GM18502 (cell line): ENCODE results near the gene VWA5B2.
A peak's percentile ranks its signal among the peaks of the same experiment; 100 is the strongest.

Experiments
- ATAC-seq: cut with Tn5 transposase; IDR thresholded peaks from one replicate; pipeline ENCODE4 v1.9.1; 2021; ENCODE audit warnings: mild to moderate bottlenecking; ENCODE audit not compliant: unreplicated experiment, poor library complexity

The VWA5B2 gene

GRCh38 chr3:184222521-184222920 lies 6.9 kb upstream of the VWA5B2 start:
- no peak for ATAC-seq

- no peak for ATAC-seq
Measured at GRCh38 chr3:184223946-184224345, 5.4 kb upstream of the VWA5B2 start.

DNA sequence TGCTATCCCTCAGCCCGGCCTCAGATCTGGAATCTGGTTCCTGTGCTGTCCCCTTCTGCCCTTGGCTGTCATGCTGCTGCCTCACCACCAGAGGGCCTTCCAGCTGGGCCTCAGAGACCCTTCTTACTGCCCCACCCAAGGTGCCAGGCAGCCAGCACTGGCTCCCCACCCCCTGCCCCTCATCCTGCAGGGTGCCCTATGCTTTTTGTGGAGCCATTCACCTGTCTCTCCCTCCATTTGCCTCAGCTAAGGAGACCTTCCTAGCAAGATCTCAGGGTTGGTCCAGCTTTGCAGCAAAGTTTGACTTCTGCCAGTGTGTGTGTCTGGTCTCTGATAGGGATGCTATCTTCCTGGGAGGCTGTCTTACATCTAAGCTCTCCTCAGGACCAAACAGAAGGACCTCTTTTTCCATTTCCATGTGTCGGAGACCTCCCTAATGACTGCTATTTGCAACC lies 1.9 kb upstream of the VWA5B2 start:
- ATAC-seq: no peak

DNA sequence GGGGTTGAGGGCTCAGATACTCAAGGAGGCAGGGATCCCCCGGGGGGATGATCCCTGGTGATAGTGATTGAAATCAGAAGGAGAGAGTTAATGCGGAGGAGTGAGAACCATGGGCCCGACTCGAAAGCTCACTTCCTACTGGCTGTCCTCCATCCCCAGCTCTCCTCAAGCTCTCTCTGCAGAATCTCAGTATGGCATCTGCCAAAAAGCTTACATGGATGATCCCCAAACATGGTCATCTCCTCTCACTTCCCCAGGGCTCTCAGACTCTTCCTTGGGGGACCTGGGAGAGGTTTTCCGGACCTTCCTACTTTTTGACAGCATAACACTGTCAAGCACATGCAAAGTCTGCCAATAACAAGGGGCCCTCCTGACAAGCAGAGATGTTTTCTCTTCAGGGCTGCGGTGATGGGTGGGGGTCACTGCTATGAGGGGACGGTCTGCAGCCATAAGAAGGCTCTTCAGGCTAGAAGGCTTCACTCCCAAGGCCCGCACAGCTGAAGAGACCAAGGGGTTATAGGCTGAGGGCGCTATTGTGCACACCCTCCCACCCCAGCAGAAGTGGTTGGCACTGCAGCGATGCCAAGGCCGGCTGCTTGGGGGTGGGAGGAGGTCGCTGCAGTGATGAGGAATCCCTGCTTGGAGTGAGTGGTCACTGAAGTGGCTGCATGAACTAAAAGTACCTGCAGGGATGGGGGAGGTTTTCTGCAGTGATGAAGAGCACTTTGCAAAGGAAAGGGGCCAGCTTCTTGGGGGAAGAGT lies 828 bp upstream of the VWA5B2 start:
- ATAC-seq: no peak

- peak; percentile 4 for ATAC-seq
Measured at GRCh38 chr3:184230081-184230602, 757 bp downstream of the VWA5B2 start.

GRCh38 chr3:184230603-184231528 lies 1.5 kb downstream of the VWA5B2 start:
- no peak for ATAC-seq

DNA sequence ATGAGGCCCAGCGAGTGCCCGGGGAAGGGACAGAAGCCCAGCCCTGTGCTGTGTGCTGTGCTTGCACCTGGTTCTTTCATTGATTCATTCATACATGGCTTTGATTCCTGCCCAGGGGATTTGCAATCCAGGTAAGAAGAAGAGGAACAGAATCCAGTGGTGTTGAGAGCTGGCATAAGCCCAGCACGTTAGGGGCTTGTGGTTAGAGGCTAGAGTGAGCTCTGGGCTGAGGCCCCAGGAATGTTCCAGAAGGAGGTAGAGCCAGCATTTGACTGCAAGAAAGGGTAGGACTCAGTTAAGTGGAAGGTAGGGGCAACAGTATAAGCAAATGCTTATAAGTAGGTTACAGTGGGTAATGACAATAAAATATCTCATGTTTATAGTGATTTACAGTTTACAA lies 2.3 kb downstream of the VWA5B2 start:
- ATAC-seq: no peak

- ATAC-seq: no peak
Measured at GRCh38 chr3:184233127-184233843, 3.9 kb downstream of the VWA5B2 start.

- ATAC-seq: no peak
Measured at GRCh38 chr3:184234224-184234623, 4.8 kb downstream of the VWA5B2 start.

DNA sequence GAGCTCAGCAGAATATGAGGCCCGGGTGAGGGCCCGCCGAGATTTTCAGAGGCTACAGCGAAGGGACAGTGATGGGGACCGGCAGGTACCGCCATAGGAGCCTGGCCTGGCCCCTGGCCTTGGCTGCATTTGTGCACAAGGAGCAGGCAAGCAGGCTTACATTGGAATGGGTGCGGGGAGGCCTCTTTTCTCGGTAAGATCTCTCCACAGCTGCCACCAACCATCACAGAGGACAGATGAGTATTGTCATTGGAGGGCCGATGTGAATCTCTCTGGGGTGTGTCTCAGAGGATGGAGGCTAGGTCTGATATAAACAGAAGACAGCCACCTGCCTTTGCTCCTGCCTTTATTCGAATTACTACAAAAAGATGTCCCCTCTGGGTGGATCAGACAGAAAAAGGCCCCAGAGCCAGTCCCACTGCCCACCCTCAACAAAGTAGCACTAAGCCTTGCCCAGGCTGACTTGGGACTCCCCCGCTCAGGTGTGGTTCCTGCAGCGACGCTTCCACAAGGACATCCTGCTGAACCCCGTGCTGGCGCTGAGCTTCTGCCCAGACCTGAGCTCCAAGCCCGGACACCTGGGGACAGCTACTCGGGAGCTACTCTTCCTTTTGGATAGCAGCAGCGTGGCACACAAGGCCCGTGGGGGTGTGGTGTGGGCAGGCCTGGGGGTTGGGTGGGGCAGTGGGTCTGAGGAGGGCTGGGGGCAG lies 5.4 kb downstream of the VWA5B2 start:
- ATAC-seq: no peak

DNA sequence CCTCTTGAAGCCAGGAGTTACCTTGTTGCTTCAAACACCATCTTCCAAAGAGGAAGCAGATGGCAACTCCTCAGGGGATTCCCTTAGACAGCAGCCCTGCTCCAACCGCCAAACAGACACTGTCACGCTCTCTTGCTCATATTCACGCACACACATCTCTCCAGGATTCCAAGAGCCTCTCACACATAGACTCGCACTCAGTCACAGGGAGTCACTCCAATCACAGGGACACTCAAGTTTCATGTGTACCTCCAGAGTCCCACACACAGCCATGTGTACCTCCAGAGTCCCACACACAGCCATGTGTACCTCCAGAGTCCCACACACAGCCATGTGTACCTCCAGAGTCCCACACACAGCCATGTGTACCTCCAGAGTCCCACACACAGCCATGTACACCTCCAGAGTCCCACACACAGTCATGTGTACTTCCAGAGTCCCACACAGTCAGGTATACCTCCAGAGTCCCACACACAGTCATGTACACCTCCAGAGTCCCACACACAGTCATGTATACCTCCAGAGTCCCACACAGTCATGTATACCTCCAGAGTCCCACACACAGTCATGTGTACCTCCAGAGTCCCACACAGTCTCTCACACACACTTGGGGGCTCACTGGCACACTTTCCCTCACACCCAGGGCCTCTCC lies 6.1 kb downstream of the VWA5B2 start:
- ATAC-seq: no peak

DNA sequence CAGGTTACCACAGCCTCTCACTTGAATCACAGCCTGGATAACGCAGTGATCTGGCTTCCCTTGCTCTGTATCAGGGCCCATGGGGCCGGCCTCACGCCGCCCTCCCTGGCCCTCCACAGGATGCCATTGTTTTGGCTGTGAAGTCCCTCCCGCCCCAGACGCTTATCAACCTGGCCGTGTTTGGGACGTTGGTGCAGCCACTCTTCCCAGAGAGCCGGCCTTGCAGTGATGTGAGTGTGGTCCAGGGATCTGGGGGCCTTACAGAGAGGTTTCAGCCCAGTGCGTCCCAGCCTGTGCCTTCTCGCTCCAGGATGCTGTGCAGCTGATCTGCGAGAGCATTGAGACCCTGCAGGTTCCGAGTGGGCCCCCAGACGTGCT lies 6.6 kb downstream of the VWA5B2 start:
- no peak for ATAC-seq

- ATAC-seq: no peak
Measured at GRCh38 chr3:184236636-184237035, 7.3 kb downstream of the VWA5B2 start.

DNA sequence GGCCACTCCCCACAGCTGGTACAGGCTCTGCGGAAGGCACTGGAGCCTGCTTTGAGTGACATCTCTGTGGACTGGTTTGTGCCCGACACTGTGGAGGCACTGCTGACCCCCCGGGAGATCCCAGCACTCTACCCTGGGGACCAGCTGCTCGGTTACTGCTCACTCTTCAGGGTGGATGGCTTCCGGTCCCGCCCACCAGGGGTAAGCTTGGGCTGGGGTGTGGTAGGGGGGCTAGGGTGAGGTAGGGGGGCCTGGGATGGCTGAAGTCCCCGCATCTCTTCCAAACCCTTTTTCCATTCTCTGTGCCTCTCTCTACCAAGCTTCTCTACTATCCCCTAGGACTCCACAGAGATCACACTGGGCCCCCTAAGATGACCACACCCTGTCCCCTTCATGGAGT lies 7.8 kb downstream of the VWA5B2 start:
- ATAC-seq: no peak

GRCh38 chr3:184237807-184238206 lies 8.4 kb downstream of the VWA5B2 start:
- no peak for ATAC-seq

GRCh38 chr3:184238246-184238818 lies 8.9 kb downstream of the VWA5B2 start:
- ATAC-seq: no peak

DNA sequence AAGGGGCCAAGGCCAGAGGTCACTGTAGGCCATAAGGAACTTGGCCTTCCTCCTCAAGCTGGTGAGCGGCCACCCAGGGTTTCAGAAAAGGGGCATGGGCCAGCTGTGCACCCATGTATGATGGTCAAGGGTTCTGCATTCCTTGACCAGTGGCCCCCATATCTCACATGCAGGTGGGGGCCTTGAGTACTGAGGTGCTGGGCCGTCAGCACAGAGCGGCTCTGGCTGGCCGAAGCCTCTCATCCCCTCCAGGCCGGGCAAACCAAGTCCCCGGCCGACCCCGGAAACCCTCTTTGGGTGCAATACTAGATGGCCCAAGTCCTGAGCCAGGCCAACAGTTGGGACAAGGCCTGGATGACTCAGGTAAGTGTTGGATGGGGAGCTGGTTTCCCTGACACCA lies 9.8 kb downstream of the VWA5B2 start:
- no peak for ATAC-seq

DNA sequence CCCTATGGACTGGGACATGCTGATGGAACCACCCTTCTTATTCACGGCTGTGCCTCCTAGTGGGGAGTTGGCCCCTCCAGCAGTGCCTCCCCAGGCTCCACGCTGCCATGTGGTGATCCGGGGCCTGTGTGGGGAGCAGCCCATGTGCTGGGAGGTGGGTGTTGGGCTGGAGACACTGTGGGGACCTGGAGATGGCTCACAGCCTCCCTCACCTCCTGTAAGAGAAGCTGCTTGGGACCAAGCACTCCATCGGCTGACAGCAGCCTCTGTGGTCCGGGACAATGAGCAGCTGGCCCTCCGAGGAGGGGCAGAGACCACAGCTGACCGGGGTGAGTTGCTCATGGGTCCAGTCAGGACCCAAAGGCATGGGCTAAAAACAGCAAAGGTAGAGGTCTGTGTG lies 10.3 kb downstream of the VWA5B2 start:
- no peak for ATAC-seq
